ENCODE results near the gene DOCK1. TPM values are rescaled to one million over a fixed set of nuclear protein-coding genes. Genes with fewer than 3 reads are reported as not detected.

DOCK1 gene
- polyA plus RNA-seq, 1 donor from 2014 or later: 2.7 TPM

DNA sequence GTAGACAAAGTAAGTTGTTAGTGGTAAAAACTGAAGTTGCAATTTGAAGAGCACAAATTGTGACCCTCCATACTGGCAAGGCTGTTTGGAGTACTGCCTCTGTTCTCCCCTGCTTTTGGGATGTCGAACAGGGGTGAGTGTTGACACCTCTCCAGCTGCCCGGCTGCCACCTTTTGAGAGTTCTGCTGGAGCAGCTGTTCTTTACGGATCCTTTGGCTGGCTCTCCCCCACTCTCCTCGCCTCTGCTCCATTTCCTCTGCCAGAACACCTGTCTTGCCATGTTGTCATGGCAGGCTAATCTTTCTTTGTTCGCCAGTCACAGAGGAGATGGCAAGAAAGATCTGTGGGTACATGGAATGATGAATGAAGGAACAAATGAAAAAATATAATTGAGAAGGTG, 256.3 kb downstream of the DOCK1 start:
- TF ChIP-seq, protein P1, sequence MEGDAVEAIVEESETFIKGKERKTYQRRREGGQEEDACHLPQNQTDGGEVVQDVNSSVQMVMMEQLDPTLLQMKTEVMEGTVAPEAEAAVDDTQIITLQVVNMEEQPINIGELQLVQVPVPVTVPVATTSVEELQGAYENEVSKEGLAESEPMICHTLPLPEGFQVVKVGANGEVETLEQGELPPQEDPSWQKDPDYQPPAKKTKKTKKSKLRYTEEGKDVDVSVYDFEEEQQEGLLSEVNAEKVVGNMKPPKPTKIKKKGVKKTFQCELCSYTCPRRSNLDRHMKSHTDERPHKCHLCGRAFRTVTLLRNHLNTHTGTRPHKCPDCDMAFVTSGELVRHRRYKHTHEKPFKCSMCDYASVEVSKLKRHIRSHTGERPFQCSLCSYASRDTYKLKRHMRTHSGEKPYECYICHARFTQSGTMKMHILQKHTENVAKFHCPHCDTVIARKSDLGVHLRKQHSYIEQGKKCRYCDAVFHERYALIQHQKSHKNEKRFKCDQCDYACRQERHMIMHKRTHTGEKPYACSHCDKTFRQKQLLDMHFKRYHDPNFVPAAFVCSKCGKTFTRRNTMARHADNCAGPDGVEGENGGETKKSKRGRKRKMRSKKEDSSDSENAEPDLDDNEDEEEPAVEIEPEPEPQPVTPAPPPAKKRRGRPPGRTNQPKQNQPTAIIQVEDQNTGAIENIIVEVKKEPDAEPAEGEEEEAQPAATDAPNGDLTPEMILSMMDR (IDR thresholded peaks at IDR 0.05; ENCODE audit: poor library complexity, severe bottlenecking): no peak
- H4K20me1 ChIP-seq (ENCODE audit: insufficient read depth): no peaks in the 10 kb centered on the region
- no peak overlapping the region for H3K9ac ChIP-seq (ENCODE audit: low read length)
- H3K27ac ChIP-seq (ENCODE audit: low read length): no peak overlapping the region
- no peaks in the 10 kb centered on the region for H3K9me2 ChIP-seq (ENCODE audit: insufficient read depth, low read length)
- H3K4me2 ChIP-seq (ENCODE audit: low read length): no peak overlapping the region
- H3K9me3 ChIP-seq (ENCODE audit: low read length): no peaks in the 10 kb centered on the region
- H3F3A ChIP-seq (ENCODE audit: insufficient read depth, low read length, poor library complexity, severe bottlenecking): no peaks in the 10 kb centered on the region
- H3K4me3 ChIP-seq (ENCODE audit: low read length): no peak overlapping the region
- no peak overlapping the region for H2AFZ ChIP-seq (ENCODE audit: low read depth, low read length)
- no peaks in the 10 kb centered on the region for H3K79me2 ChIP-seq (replicated peaks; ENCODE audit: insufficient read depth, low read length)
- H3K36me3 ChIP-seq (ENCODE audit: insufficient read depth, low read length): no peaks in the 10 kb centered on the region
- H3K27me3 ChIP-seq (ENCODE audit: insufficient read depth, low read depth, low read length): no peaks in the 10 kb centered on the region

DNA sequence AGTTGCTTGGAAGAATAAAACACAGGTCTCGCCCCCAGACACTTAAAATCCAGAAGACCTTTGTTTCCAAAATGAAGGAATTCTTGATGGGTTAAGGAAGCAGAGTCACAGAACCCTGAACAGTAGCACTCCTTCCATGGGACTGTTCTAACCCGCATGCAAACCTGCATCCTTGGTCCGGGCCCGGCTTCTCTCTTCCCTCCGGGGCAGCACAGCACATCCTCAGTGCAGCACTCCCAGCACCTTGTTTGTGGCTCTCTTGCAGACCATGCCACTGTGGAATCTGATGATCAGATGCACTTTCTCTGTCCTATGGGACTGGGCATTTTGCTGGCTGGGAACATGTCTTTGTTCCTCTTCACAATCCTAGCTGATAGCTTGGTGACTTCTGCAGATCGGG, 257.6 kb downstream of the DOCK1 start:
- no peak overlapping the region for H3K4me2 ChIP-seq (ENCODE audit: low read length)
- no peaks in the 10 kb centered on the region for H3K79me2 ChIP-seq (replicated peaks; ENCODE audit: insufficient read depth, low read length)
- TF ChIP-seq, protein P2, sequence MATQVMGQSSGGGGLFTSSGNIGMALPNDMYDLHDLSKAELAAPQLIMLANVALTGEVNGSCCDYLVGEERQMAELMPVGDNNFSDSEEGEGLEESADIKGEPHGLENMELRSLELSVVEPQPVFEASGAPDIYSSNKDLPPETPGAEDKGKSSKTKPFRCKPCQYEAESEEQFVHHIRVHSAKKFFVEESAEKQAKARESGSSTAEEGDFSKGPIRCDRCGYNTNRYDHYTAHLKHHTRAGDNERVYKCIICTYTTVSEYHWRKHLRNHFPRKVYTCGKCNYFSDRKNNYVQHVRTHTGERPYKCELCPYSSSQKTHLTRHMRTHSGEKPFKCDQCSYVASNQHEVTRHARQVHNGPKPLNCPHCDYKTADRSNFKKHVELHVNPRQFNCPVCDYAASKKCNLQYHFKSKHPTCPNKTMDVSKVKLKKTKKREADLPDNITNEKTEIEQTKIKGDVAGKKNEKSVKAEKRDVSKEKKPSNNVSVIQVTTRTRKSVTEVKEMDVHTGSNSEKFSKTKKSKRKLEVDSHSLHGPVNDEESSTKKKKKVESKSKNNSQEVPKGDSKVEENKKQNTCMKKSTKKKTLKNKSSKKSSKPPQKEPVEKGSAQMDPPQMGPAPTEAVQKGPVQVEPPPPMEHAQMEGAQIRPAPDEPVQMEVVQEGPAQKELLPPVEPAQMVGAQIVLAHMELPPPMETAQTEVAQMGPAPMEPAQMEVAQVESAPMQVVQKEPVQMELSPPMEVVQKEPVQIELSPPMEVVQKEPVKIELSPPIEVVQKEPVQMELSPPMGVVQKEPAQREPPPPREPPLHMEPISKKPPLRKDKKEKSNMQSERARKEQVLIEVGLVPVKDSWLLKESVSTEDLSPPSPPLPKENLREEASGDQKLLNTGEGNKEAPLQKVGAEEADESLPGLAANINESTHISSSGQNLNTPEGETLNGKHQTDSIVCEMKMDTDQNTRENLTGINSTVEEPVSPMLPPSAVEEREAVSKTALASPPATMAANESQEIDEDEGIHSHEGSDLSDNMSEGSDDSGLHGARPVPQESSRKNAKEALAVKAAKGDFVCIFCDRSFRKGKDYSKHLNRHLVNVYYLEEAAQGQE (IDR thresholded peaks at IDR 0.05; ENCODE audit: borderline replicate concordance): no peak
- TF ChIP-seq, protein P1 (IDR thresholded peaks at IDR 0.05; ENCODE audit: poor library complexity, severe bottlenecking): no peak
- no peak for TF ChIP-seq EP300 (conservative IDR thresholded peaks at IDR 0.05; ENCODE audit: poor library complexity, severe bottlenecking)
- TF ChIP-seq POLR2AphosphoS5 (IDR thresholded peaks at IDR 0.05): no peak
- TF ChIP-seq MXI1 (conservative IDR thresholded peaks at IDR 0.05; ENCODE audit: poor library complexity, severe bottlenecking): no peak
- TF ChIP-seq RAD21 (conservative IDR thresholded peaks at IDR 0.05): no peak
- no peak for TF ChIP-seq EZH2 (IDR thresholded peaks at IDR 0.05; ENCODE audit: borderline replicate concordance, insufficient read depth, low read length, poor library complexity, severe bottlenecking)
- no peak for TF ChIP-seq SMC3 (conservative IDR thresholded peaks at IDR 0.05; ENCODE audit: poor library complexity)
- TF ChIP-seq TAF1 (IDR thresholded peaks at IDR 0.05; ENCODE audit: low read depth): no peak
- H3K4me3 ChIP-seq (ENCODE audit: low read length): no peak overlapping the region
- H3K27ac ChIP-seq (ENCODE audit: low read length): no peak overlapping the region
- no peaks in the 10 kb centered on the region for H3K27me3 ChIP-seq (ENCODE audit: insufficient read depth, low read depth, low read length)
- H3F3A ChIP-seq (ENCODE audit: insufficient read depth, low read length, poor library complexity, severe bottlenecking): no peaks in the 10 kb centered on the region
- H2AFZ ChIP-seq (ENCODE audit: low read depth, low read length): no peak overlapping the region
- H4K20me1 ChIP-seq (ENCODE audit: insufficient read depth): no peaks in the 10 kb centered on the region
- no peak overlapping the region for H3K9ac ChIP-seq (ENCODE audit: low read length)
- no peaks in the 10 kb centered on the region for H3K36me3 ChIP-seq (ENCODE audit: insufficient read depth, low read length)
- H3K9me3 ChIP-seq (ENCODE audit: low read length): no peaks in the 10 kb centered on the region
- H3K9me2 ChIP-seq (ENCODE audit: insufficient read depth, low read length): no peaks in the 10 kb centered on the region

All from neural cell (in vitro differentiated cells).